Measurements from ENCODE around the gene ADGRE3.

The ADGRE3 gene

DNA sequence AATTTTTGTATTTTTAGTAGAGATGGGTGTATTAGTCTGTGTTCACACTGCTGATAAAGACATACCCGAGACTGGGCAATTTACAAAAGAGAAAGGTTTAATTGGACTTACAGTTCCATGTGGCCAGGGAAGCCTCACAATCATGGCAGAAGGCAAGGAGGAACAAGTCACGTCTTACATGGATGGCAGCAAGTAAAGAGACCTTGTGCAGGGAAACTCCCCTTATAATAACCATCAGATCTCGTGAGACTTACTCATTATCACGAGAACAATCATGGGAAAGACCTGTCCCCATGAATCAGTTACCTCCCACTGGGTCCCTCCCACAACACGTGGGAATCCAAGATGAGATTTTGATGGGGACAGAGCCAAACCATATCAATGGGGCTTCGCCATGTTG is 29.8 kb upstream of the ADGRE3 start:
- Histone ChIP-seq H3K4me3 (no peak overlapping the region), H3K27me3 (no peaks in the 10 kb centered on the region), H3K27ac (no peak overlapping the region), H3K9me3 (peaks cover 0 to 3% (median 0%) of the 10 kb centered on the region in 3 donors), H3K4me1 (no peaks in the 10 kb centered on the region), H3K36me3 (peaks cover 97 to 100% (median 100%) of the 10 kb centered on the region in 3 donors)
- DNase-seq: no peak
- TF ChIP-seq, protein P1, sequence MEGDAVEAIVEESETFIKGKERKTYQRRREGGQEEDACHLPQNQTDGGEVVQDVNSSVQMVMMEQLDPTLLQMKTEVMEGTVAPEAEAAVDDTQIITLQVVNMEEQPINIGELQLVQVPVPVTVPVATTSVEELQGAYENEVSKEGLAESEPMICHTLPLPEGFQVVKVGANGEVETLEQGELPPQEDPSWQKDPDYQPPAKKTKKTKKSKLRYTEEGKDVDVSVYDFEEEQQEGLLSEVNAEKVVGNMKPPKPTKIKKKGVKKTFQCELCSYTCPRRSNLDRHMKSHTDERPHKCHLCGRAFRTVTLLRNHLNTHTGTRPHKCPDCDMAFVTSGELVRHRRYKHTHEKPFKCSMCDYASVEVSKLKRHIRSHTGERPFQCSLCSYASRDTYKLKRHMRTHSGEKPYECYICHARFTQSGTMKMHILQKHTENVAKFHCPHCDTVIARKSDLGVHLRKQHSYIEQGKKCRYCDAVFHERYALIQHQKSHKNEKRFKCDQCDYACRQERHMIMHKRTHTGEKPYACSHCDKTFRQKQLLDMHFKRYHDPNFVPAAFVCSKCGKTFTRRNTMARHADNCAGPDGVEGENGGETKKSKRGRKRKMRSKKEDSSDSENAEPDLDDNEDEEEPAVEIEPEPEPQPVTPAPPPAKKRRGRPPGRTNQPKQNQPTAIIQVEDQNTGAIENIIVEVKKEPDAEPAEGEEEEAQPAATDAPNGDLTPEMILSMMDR (IDR thresholded peaks at IDR 0.05): no peak
- intact Hi-C loops (cut with DNase I; ENCODE audit: low total_unique reads): no loop called here

DNA sequence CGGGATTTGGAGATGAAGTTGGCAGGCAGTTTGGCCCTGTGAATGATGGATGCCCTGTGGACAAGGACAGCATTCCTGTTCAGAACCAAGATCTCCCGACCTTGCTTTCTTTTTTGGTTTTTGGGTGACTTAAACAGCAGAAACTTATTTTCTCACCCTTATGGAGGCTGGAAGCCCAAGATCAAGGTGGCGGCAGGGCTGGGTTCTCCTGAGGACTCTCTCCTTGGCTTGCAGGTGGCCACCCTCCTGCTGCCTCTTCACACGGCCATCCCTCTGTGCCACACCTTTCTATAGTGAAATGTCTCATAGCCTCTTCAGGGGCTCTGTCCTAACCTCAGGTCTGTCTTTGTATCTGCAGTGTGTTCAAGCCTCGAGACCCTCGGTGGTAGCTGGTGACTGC is 29.2 kb upstream of the ADGRE3 start:
- Histone ChIP-seq H3K4me1 (no peaks in the 10 kb centered on the region), H3K4me3 (no peak overlapping the region), H3K27ac (no peak overlapping the region), H3K36me3 (peaks cover 97 to 100% (median 99%) of the 10 kb centered on the region in 3 donors), H3K27me3 (no peaks in the 10 kb centered on the region), H3K9me3 (peaks cover 0 to 3% (median 0%) of the 10 kb centered on the region in 3 donors)
- no peak for DNase-seq
- intact Hi-C loops (cut with DNase I; ENCODE audit: low total_unique reads): no loop called here
- TF ChIP-seq, protein P1 (IDR thresholded peaks at IDR 0.05): no peak

DNA sequence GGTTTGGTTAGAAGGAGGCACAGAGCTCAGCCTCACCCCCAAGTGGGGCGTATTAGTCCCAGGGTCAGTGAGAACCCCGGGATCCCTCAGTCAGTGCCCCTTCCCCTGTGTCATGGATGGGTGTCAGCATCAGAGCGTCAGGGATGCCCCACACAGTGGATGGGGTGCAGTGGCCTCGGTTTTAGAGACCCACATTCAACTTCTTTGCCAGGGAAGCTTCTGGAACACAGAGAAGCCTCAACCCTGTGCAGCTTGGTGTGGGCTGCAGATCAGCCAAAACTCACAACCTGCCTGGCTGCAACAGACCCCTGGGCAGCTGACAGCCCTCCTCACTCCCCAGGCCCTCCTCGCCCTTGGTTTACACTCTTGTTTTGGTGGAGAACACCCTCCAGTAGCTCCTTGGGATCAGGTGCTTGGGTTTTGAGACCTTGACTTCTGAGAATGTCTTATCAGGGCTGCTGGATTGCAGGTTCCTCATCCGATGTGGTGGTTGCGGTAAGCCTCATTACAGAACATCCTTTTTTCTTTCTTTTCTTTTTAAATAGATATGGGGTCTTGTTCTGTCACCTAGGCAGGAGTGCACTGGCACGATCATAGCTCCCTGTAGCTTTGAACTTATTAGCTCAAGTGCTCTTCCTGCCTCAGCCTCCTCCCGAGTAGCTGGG is 26.2 kb upstream of the ADGRE3 start:
- H3K27me3 ChIP-seq: no peaks in the 10 kb centered on the region
- intact Hi-C loops (cut with DNase I; ENCODE audit: low total_unique reads): no loop called here
- TF ChIP-seq, protein P1 (IDR thresholded peaks at IDR 0.05): no peak
- no peak for DNase-seq
- no peak overlapping the region for H3K4me3 ChIP-seq
- peaks cover 0 to 3% (median 0%) of the 10 kb centered on the region in 3 donors for H3K9me3 ChIP-seq
- no peak overlapping the region for H3K27ac ChIP-seq
- H3K36me3 ChIP-seq: peaks cover 97 to 99% (median 97%) of the 10 kb centered on the region in 3 donors
- H3K4me1 ChIP-seq: no peaks in the 10 kb centered on the region

DNA sequence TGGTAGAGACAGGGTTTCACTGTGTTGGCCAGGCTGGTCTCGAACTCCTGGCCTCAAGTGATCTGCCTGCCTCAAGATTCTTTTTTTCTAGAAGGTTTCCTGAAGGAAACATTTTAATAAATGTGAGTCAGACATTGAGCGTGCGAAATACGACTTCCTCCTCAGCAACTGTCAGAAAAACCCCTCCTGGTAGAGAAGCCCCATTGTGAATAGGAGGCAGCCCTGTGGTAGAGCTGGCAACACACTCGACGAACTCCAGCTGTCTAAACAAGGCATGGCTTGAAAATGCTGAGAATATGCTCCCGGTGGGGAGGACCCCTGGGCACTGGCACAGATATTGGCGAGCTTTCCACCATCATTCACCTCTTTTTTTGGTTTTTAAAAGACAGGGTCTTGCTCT is 25.0 kb upstream of the ADGRE3 start:
- peaks cover 0 to 3% (median 0%) of the 10 kb centered on the region in 3 donors for H3K9me3 ChIP-seq
- H3K4me1 ChIP-seq: no peaks in the 10 kb centered on the region
- no peak overlapping the region for H3K4me3 ChIP-seq
- H3K27ac ChIP-seq: no peak overlapping the region
- H3K36me3 ChIP-seq: peaks cover 96 to 99% (median 97%) of the 10 kb centered on the region in 3 donors
- intact Hi-C loops (cut with DNase I; ENCODE audit: low total_unique reads): no loop called here
- TF ChIP-seq, protein P1 (IDR thresholded peaks at IDR 0.05): no peak
- DNase-seq: no peak
- no peaks in the 10 kb centered on the region for H3K27me3 ChIP-seq

DNA sequence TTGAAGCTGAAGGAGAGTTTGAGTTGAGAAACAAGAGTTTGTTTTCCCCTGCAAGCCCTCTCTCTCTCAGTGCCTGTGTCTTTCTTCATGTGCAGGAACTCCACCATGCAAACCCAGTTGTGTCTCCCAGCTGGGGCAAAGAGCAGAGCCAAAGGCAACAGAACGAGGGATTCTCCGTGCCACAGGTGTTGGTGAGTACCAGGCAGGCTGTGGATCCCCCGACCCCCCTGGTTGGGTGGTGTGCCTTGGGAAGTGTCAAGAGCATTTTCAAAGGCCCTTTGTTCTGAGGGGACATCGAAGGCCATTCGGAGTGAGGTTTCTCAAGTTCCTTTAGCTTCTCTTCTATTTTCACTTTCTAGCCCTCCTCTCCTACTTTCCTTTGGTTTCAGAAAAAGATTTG is 20.8 kb upstream of the ADGRE3 start:
- intact Hi-C loops (cut with DNase I; ENCODE audit: low total_unique reads): no loop called here
- peaks cover 0 to 9% (median 2%) of the 10 kb centered on the region in 4 donors for H3K4me1 ChIP-seq
- no peaks in the 10 kb centered on the region for H3K9me3 ChIP-seq
- H3K36me3 ChIP-seq: peaks cover 62 to 74% (median 71%) of the 10 kb centered on the region in 3 donors
- TF ChIP-seq, protein P1 (IDR thresholded peaks at IDR 0.05): no peak
- DNase-seq: no peak
- no peak overlapping the region for H3K4me3 ChIP-seq
- no peaks in the 10 kb centered on the region for H3K27me3 ChIP-seq
- H3K27ac ChIP-seq: no peak overlapping the region
